HepG2 (cell line): ENCODE results near the gene KMT2D. TPM values are rescaled to one million over a fixed set of nuclear protein-coding genes. Genes with fewer than 3 reads are reported as not detected.
A peak's percentile ranks its signal among the peaks of the same experiment; 100 is the strongest.

Source experiments
- BORCS8-MEF2B ChIP-seq: sonication (generic); formaldehyde crosslinking; IDR thresholded peaks from 2 replicates; pipeline ENCODE4 v1.8.0; 2022; ENCODE audit warnings: mild to moderate bottlenecking, missing genetic modification reagents
- CC2D1A ChIP-seq: sonication (generic); formaldehyde crosslinking; IDR thresholded peaks from 2 replicates; pipeline ENCODE4 v1.8.1; 2023; ENCODE audit warnings: mild to moderate bottlenecking, missing genetic modification reagents
- FOSL1 ChIP-seq: sonication (generic); formaldehyde crosslinking; IDR thresholded peaks from 2 replicates; pipeline ENCODE4 v1.9.0; 2021; ENCODE audit warnings: missing genetic modification reagents, borderline replicate concordance
- GATAD2A ChIP-seq: IDR thresholded peaks from 2 replicates; pipeline ENCODE4 v1.6.1; 2016
- GTF2F1 ChIP-seq: fragments of 150-350 bp; IDR thresholded peaks from 2 replicates; pipeline ENCODE4 v1.6.1; 2014; ENCODE audit warnings: low read length
- KLF11 ChIP-seq: IDR thresholded peaks from 2 replicates; pipeline ENCODE4 v1.6.1; 2016; ENCODE audit warnings: missing compliant biosample characterization
- MTF1 ChIP-seq: sonication (generic); formaldehyde crosslinking; IDR thresholded peaks from 2 replicates; pipeline ENCODE4 v1.5.0; 2020; ENCODE audit warnings: missing genetic modification reagents
- NFE2L2 ChIP-seq: fragments of 150-350 bp; IDR thresholded peaks from 2 replicates; pipeline ENCODE4 v1.6.1; 2014; ENCODE audit warnings: low read length
- SNAPC4 ChIP-seq: sonication (generic); formaldehyde crosslinking; IDR thresholded peaks from 2 replicates; pipeline ENCODE4 v1.4.0; 2020; ENCODE audit warnings: mild to moderate bottlenecking, missing genetic modification reagents
- SUZ12 ChIP-seq: fragments of 150-350 bp; IDR thresholded peaks from 2 replicates; pipeline ENCODE4 v1.6.1; 2014; ENCODE audit warnings: low read depth, low read length
- TEAD3 ChIP-seq: optimal IDR thresholded peaks from 2 replicates; pipeline ENCODE3; 2016; ENCODE audit warnings: borderline replicate concordance
- ZFP90 ChIP-seq: sonication (generic); formaldehyde crosslinking; IDR thresholded peaks from 2 replicates; pipeline ENCODE4 v1.8.0; 2022; ENCODE audit warnings: missing genetic modification reagents, mild to moderate bottlenecking, inconsistent platforms, borderline replicate concordance
- ZFYVE20 ChIP-seq: sonication (generic); formaldehyde crosslinking; IDR thresholded peaks from 2 replicates; pipeline ENCODE4 v1.8.0; 2023; ENCODE audit warnings: low read depth, mild to moderate bottlenecking, moderate library complexity, missing genetic modification reagents, borderline replicate concordance
- ZNF354B ChIP-seq: sonication (generic); formaldehyde crosslinking; IDR thresholded peaks from 2 replicates; pipeline ENCODE4 v1.8.0; 2022; ENCODE audit warnings: mild to moderate bottlenecking, missing genetic modification reagents
- ZNF468 ChIP-seq: sonication (generic); formaldehyde crosslinking; IDR thresholded peaks from 2 replicates; pipeline ENCODE4 v1.8.0; 2022; ENCODE audit warnings: mild to moderate bottlenecking, moderate library complexity, missing genetic modification reagents
- ZNF574 ChIP-seq: sonication (generic); formaldehyde crosslinking; IDR thresholded peaks from 2 replicates; pipeline ENCODE4 v1.4.0; 2020; ENCODE audit warnings: missing genetic modification reagents
- polyA plus RNA-seq, 8 experiments: library from polyadenylated mRNA; depleted of rRNA in 3 of 8; stranded (reverse) in 7 of 8; unstranded in 1 of 8; fragments of >200 nt; fragmentation: Illumina TruSeq in 4 of 8; extraction: Trizol in 4 of 8; gene quantifications; 2 replicates each; pipeline versions ENCODE4 v1.2.1 to v1.2.3, GENCODE V29; 2011 to 2016; ENCODE audit warnings: low read depth in 4 of 8, missing spikeins in 1 of 8, mixed read lengths in 1 of 8; ENCODE audit not compliant: insufficient read depth in 1 of 8
- total RNA-seq, 5 experiments: library from RNA; depleted of rRNA; stranded (reverse); fragments of >200 nt; fragmentation: Illumina TruSeq; extraction: Trizol; gene quantifications; 2 replicates each; pipeline ENCODE4 v1.2.3, GENCODE V29; 2016; ENCODE audit warnings: low read depth in 1 of 5

The KMT2D gene
- total and polyA plus RNA-seq, 2 of the 13 experiments (the other 11 are each of a cell fraction or from before 2014, with no cell fraction given): 8.1 to 10.4 TPM

GRCh38 chr12:49060237-49061156 is at the start of gene KMT2D (continued):
- TF ChIP-seq SNAPC4 (CRISPR knock-in tag) (peak; percentile 80), MTF1 (CRISPR knock-in tag) (no peak), BORCS8-MEF2B (CRISPR knock-in tag) (peak; percentile 73; the same call in 1 of the 2 replicates), KLF11 (CRISPR knock-in tag) (peak; percentile 57; the same call in 1 of the 2 replicates), ZNF574 (CRISPR knock-in tag) (peak; percentile 93), GATAD2A (peak; percentile 80), GTF2F1 (peak; percentile 52; the same call in 1 of the 2 replicates), FOSL1 (CRISPR knock-in tag) (no peak; the same call in 1 of the 2 replicates), CC2D1A (CRISPR knock-in tag) (0 out of 2 replicates have a peak, but pooled peaks have one; percentile 50), SUZ12 (no peak), TEAD3 (CRISPR knock-in tag) (peak; percentile 26), ZNF468 (CRISPR knock-in tag) (0 out of 2 replicates have a peak, but pooled peaks have one; percentile 12), ZNF354B (no peak), ZFYVE20 (CRISPR knock-in tag) (no peak), NFE2L2 (peak; percentile 70), ZFP90 (CRISPR knock-in tag) (peak; percentile 51; the same call in 1 of the 2 replicates)
